ENCODE results near the gene GPC6. TPM values are rescaled to one million over a fixed set of nuclear protein-coding genes. Genes with fewer than 3 reads are reported as not detected.

Gene GPC6
- total RNA-seq, 1 experiment from 2014 or later: 0.22 TPM

DNA sequence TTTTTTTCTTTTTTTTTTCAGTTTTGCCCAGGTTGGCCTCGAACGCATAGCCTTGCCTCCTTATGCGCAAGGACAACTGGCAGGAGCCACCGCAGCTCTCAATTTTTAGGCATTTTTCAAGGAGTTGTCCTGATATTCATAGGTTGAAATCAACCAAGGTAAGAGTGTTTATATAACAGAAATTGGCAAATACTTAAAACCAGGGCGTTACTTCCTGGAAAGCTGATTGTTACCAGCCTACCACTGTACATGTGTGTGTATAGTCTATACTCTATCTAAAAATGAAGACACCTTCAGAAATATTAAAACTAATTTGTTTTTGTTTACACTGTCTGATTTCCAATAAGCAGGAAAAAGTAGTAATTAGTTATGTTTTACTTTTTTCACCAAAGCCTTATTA lies 39.2 kb downstream of the GPC6 start:
- Histone ChIP-seq H3K9me2 (ENCODE audit: insufficient read depth) (no peaks in the 10 kb centered on the region), H3K9me3 (ENCODE audit: control insufficient read depth in 1 of 2, insufficient read depth in 1 of 2, low read depth in 1 of 2, low read length in 2 of 2) (peaks cover 9% of the 10 kb centered on the region in 2 experiments; a peak in 2 of 4 replicates), H3K36me3 (ENCODE audit: control insufficient read depth in 1 of 2, insufficient read depth in 2 of 2, low read length in 2 of 2) (no peaks in the 10 kb centered on the region), H3K4me2 (ENCODE audit: low read length) (no peak overlapping the region), H2AFZ (ENCODE audit: low read depth, low read length, poor library complexity, severe bottlenecking) (no peak overlapping the region), H3K4me1 (ENCODE audit: control insufficient read depth in 1 of 2, insufficient read depth in 2 of 2, low read length in 2 of 2) (no peaks in the 10 kb centered on the region), H3K27me3 (ENCODE audit: insufficient read depth, low read length) (no peaks in the 10 kb centered on the region), H3K27ac (ENCODE audit: low read depth, low read length) (no peak overlapping the region), H3K79me2 (ENCODE audit: insufficient read depth, low read length) (no peaks in the 10 kb centered on the region), H3K4me3 (replicated peaks in 1 of 2; ENCODE audit: low read depth in 1 of 2, low read length in 2 of 2) (no peak overlapping the region), H4K20me1 (ENCODE audit: insufficient read depth) (no peaks in the 10 kb centered on the region), H3K9ac (ENCODE audit: low read length) (no peak overlapping the region)
- DNase-seq (ENCODE audit: low read depth, low spot score) (no peak), ATAC-seq (no peak)
- intact Hi-C loops (cut with micrococcal nuclease): no loop called here
- no TSS peak for BruUV-seq (replicated peaks)
- TF ChIP-seq EZH2phosphoT487 (IDR thresholded peaks at IDR 0.05; ENCODE audit: borderline replicate concordance) (no peak), CEBPB (IDR thresholded peaks at IDR 0.05; ENCODE audit: low read depth) (no peak), POLR2A (IDR thresholded peaks at IDR 0.05; ENCODE audit: borderline replicate concordance, extremely low read depth, insufficient read depth, insufficient read length) (no peak), ZBTB33 (IDR thresholded peaks at IDR 0.05; ENCODE audit: extremely low read depth, insufficient replicate concordance, low read length) (no peak), SIN3A (IDR thresholded peaks at IDR 0.05; ENCODE audit: low read depth) (no peak)
- POLR2A ChIA-PET: no interaction called here
- RAD21 ChIA-PET (ENCODE audit: low non-redundant PET in 1 of 2, low total read pairs in 2 of 2, uncharacterized antibody in 2 of 2, unreplicated experiment in 2 of 2): no interaction called here
- CTCF ChIA-PET: no interaction called here

DNA sequence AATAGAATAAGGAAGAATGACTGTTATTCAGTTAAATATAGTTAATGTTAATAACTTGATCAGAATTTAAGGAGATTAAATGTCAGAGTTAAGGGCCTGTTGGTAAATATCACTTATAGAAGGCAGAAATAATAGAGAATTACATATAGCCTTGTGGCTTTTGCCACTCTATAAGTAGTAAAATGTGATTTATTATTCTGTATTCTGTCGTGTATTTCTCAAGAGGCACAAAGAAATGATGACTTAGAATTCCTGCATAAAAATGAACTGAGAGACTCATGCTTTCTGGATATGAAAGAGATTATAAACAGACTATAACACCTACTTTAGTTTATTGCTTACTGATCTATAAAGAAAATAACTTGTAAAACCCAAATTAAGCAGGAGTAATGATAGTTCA lies 40.1 kb downstream of the GPC6 start:
- Histone ChIP-seq H3K9me2 (ENCODE audit: insufficient read depth) (no peaks in the 10 kb centered on the region), H3K27me3 (ENCODE audit: insufficient read depth, low read length) (no peaks in the 10 kb centered on the region), H3K36me3 (ENCODE audit: control insufficient read depth in 1 of 2, insufficient read depth in 2 of 2, low read length in 2 of 2) (no peaks in the 10 kb centered on the region), H4K20me1 (ENCODE audit: insufficient read depth) (no peaks in the 10 kb centered on the region), H3K9ac (ENCODE audit: low read length) (no peak overlapping the region), H3K9me3 (ENCODE audit: control insufficient read depth in 1 of 2, insufficient read depth in 1 of 2, low read depth in 1 of 2, low read length in 2 of 2) (peaks cover 9 to 16% of the 10 kb centered on the region in 2 experiments; a peak in 2 of 4 replicates), H3K27ac (ENCODE audit: low read depth, low read length) (no peak overlapping the region), H3K4me1 (ENCODE audit: control insufficient read depth in 1 of 2, insufficient read depth in 2 of 2, low read length in 2 of 2) (no peaks in the 10 kb centered on the region), H3K79me2 (ENCODE audit: insufficient read depth, low read length) (no peaks in the 10 kb centered on the region), H2AFZ (ENCODE audit: low read depth, low read length, poor library complexity, severe bottlenecking) (no peak overlapping the region), H3K4me3 (replicated peaks in 1 of 2; ENCODE audit: low read depth in 1 of 2, low read length in 2 of 2) (no peak overlapping the region), H3K4me2 (ENCODE audit: low read length) (no peak overlapping the region)
- CTCF ChIA-PET: no interaction called here
- ATAC-seq: no peak
- no TSS peak for BruUV-seq (replicated peaks)
- TF ChIP-seq TCF7L2 (IDR thresholded peaks at IDR 0.05; ENCODE audit: borderline replicate concordance, extremely low read depth, insufficient read depth, insufficient read length) (no peak), ZFX (IDR thresholded peaks at IDR 0.05) (no peak), POLR2A (IDR thresholded peaks at IDR 0.05; ENCODE audit: borderline replicate concordance, extremely low read depth, insufficient read depth, insufficient read length) (no peak), ZBTB33 (IDR thresholded peaks at IDR 0.05; ENCODE audit: extremely low read depth, insufficient replicate concordance, low read length) (no peak), POLR2AphosphoS5 (IDR thresholded peaks at IDR 0.05; ENCODE audit: low read depth, low read length) (no peak)
- TF ChIP-seq, protein P1, sequence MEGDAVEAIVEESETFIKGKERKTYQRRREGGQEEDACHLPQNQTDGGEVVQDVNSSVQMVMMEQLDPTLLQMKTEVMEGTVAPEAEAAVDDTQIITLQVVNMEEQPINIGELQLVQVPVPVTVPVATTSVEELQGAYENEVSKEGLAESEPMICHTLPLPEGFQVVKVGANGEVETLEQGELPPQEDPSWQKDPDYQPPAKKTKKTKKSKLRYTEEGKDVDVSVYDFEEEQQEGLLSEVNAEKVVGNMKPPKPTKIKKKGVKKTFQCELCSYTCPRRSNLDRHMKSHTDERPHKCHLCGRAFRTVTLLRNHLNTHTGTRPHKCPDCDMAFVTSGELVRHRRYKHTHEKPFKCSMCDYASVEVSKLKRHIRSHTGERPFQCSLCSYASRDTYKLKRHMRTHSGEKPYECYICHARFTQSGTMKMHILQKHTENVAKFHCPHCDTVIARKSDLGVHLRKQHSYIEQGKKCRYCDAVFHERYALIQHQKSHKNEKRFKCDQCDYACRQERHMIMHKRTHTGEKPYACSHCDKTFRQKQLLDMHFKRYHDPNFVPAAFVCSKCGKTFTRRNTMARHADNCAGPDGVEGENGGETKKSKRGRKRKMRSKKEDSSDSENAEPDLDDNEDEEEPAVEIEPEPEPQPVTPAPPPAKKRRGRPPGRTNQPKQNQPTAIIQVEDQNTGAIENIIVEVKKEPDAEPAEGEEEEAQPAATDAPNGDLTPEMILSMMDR (IDR thresholded peaks at IDR 0.05 in 2 of 3, conservative IDR thresholded peaks at IDR 0.05 in 1 of 3; ENCODE audit: borderline replicate concordance in 1 of 3, insufficient read depth in 1 of 3, low read depth in 2 of 3, low read length in 2 of 3): no peak
- RAD21 ChIA-PET (ENCODE audit: low non-redundant PET in 1 of 2, low total read pairs in 2 of 2, uncharacterized antibody in 2 of 2, unreplicated experiment in 2 of 2): no interaction called here
- intact Hi-C loops (cut with micrococcal nuclease): no loop called here
- no peak for DNase-seq (ENCODE audit: low read depth, low spot score)
- POLR2A ChIA-PET: no interaction called here
